ENCODE measurements around the gene CNNM4.
A peak's percentile ranks its signal among the peaks of the same experiment; 100 is the strongest.

Gene CNNM4

DNA sequence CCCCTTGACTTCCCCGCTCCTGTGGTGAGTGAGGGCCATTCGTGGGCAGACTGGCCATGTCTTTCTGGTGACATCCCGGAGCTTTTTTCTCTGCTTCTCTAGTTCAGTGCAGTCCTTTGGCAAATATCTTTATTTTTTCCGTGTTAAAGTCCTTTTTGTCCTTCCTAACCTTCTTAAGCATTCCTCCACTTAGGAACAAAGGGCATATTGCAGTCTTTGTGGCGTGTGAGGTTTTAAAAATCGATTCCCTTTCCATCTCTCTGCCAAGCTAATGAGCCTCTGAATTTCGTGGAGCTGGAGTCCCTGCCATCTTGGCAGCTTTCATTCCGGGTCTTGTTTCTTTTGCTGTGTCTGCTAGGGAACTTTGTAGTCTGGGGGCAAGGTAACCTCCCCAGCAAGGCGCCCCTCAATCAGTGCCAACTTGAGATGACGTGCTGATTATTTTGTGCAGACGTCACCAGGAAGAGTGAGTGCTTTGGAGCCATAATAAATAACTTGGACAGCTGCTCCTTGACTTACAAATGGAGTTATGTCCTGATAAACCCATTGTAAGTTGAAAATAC, 60.5 kb downstream of the CNNM4 start:
- no peaks in the 10 kb centered on the region; the same call in 1 of the 2 replicates for H3K36me3 ChIP-seq (ENCODE audit: insufficient read depth, low read length)
- H3K4me1 ChIP-seq (ENCODE audit: insufficient read depth, low read length): 0 out of 2 replicates have a peak, but pooled peaks cover 5% of the 10 kb centered on the region
- H3K9ac ChIP-seq (ENCODE audit: low read depth, low read length): no peak overlapping the region

DNA sequence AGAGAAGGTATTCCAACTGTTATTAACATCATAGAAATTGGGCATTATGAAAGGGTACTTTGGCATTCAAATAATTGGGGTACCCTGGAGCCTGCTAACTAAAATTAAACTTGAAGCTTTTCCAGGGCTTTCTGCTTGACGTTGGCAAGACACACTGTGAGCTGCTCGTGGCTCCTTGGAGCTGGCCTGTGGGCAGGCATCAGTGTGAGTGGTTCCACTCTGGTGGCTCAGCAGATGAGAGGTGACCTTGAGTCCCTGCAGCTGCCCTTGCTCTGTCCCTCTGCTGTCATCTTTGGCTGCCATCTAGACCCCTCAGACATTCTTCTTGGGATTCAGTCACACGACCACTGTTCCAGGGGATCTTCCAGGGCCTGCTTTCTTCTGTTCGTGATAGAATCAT, 62.1 kb downstream of the CNNM4 start:
- Histone ChIP-seq H3K36me3 (ENCODE audit: insufficient read depth, low read length) (peaks cover 4% of the 10 kb centered on the region), H3K4me1 (ENCODE audit: insufficient read depth, low read length) (0 out of 2 replicates have a peak, but pooled peaks cover 5% of the 10 kb centered on the region)

More for the DNA sequence above, 60.5 kb downstream of the CNNM4 start:
- H3K9me3 ChIP-seq (ENCODE audit: control insufficient read depth, insufficient read depth, low read length): no peaks in the 10 kb centered on the region

DNA sequence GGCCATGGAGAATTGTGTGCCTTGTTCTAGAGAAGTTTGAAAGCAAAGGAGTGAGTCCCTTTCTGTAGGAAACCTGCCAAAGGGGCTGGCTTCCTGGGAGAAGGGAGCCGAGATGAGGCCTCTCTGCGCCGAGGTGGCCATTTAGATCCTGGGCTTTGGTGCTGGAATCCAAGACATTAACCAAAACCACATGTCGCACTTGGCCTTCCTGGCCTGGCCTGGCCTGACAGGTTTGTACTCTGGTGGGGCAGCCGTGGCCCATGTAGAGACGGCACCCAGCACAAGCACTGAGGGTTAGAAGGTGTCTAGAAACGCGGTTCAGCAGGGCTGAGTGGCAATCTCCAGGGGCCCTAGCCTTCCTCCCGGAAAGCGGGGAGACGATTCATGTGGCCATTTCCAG, 62.5 kb downstream of the CNNM4 start:
- Histone ChIP-seq H3K4me1 (ENCODE audit: insufficient read depth, low read length) (0 out of 2 replicates have a peak, but pooled peaks cover 5% of the 10 kb centered on the region), H3K36me3 (ENCODE audit: insufficient read depth, low read length) (peaks cover 7% of the 10 kb centered on the region), H3K9me3 (ENCODE audit: control insufficient read depth, insufficient read depth, low read length) (no peaks in the 10 kb centered on the region), H3K9ac (ENCODE audit: low read depth, low read length) (no peak overlapping the region)

More for the DNA sequence above, 62.1 kb downstream of the CNNM4 start:
- Histone ChIP-seq H3K9ac (ENCODE audit: low read depth, low read length) (no peak overlapping the region), H3K9me3 (ENCODE audit: control insufficient read depth, insufficient read depth, low read length) (no peaks in the 10 kb centered on the region)

DNA sequence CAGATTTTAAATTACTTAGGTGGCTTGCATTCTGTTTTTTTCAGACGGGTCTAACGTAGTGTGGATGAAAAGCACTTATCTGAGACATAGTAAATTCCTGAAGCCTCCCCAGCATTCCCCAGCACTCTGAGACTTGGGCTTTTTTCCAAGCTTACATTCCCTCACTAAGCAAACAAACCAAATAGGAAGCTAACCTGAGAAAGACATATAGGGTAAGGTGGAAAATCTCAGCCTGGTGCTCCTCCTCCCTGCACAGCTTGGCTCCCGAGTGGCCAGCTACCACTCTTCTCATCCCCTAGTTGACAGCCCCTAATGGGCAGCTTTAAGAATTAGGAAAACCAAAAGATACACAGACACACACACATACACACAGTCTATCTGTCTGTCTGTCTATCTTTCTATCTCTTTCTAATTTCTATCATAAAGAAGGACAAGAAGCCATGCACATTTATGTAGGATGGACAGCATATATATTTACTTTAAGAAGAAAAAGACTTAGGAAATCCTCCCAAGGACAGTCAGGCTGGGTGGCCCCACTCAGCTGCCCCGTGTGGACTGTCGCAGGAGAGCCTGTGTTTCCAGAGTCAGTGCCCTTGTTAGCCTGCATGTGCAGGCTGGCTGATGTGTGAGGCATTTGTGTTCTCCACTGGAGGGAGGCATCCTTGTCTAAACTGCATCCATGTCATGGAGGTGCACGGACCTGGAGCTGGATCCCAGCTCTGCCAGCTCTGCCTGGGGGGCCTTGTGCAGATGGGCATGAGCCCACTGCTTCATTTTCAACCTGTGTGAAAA, 63.6 kb downstream of the CNNM4 start:
- Histone ChIP-seq H3K9ac (ENCODE audit: low read depth, low read length) (no peak overlapping the region), H3K9me3 (ENCODE audit: control insufficient read depth, insufficient read depth, low read length) (no peaks in the 10 kb centered on the region), H3K36me3 (ENCODE audit: insufficient read depth, low read length) (peaks cover 7% of the 10 kb centered on the region), H3K4me1 (ENCODE audit: insufficient read depth, low read length) (0 out of 2 replicates have a peak, but pooled peaks cover 4% of the 10 kb centered on the region)

DNA sequence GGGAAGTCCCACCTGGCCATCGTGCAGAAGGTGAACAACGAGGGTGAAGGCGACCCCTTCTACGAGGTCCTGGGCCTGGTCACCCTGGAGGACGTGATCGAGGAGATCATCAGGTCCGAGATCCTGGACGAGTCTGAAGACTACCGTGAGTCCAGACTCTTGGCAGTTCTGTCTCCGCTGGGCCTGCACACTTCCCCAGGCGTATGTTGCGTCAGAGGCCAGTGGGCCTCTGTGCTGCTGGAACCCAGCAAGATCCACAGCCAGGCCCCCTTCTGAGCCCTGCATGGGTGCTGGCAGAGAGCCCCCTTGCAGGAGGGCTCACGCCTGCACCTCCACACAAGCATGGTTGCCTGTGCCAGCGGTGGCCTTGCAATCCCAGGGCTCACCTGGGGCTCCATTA, 64.4 kb downstream of the CNNM4 start:
- Histone ChIP-seq H3K9ac (ENCODE audit: low read depth, low read length) (no peak overlapping the region), H3K4me1 (ENCODE audit: insufficient read depth, low read length) (no peaks in the 10 kb centered on the region), H3K9me3 (ENCODE audit: control insufficient read depth, insufficient read depth, low read length) (no peaks in the 10 kb centered on the region), H3K36me3 (ENCODE audit: insufficient read depth, low read length) (peaks cover 7% of the 10 kb centered on the region)

DNA sequence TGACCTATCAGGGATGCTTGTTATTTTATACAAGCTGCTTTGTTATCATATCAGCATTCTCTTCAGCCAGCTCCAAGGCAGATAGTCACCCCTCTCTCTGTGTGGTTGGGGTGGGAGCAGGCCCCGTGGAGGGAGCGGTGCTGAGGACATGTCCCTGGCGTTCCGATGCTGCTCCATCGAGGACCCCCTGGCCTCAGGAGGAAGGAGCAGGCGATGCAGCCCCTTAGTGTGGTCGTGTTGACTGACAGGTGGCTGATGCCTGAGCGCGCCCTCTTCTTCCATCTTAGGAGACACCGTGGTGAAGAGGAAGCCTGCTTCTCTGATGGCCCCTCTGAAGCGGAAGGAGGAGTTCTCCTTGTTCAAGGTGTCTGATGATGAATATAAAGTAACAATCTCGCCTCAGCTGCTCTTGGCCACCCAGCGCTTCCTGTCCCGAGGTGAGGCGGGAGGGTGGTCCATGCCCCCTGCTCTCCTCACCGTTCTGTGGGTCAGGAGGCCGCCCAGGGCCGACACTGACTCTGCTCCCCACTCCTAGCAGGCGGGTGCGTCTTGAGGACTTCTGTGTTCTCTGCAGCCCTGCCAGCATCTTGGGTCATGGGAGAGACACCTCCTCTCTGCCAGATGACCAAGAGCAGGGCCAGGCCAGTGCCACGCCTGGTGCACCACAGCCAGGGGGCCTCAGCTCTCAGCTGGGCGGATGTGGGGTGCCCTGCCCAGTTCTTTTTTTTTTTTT, 66.0 kb downstream of the CNNM4 start:
- Histone ChIP-seq H3K4me1 (ENCODE audit: insufficient read depth, low read length) (peaks cover under 1% of the 10 kb centered on the region; the same call in 1 of the 2 replicates), H3K36me3 (ENCODE audit: insufficient read depth, low read length) (peaks cover 7% of the 10 kb centered on the region), H3K9ac (ENCODE audit: low read depth, low read length) (no peak overlapping the region), H3K9me3 (ENCODE audit: control insufficient read depth, insufficient read depth, low read length) (no peaks in the 10 kb centered on the region)

DNA sequence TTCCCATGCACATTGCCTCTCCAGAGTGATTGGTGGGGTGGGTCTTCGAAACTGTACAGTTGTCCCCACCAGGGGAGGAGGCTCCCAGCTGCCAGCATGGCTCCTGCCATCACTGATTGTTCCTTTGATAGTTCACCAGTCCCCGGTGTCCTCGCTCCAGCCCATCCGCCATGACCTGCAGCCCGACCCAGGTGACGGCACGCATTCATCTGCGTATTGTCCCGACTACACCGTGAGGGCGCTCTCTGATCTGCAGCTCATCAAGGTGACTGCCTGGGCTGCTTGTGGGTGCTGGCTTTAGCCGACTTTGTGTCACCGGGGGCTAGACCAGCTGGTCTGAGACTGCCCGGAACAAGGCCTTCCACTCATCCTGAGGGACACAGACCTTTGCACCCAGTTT, 67.7 kb downstream of the CNNM4 start:
- Histone ChIP-seq H3K36me3 (ENCODE audit: insufficient read depth, low read length) (peaks cover 7% of the 10 kb centered on the region), H3K4me1 (ENCODE audit: insufficient read depth, low read length) (peaks cover 7% of the 10 kb centered on the region; the same call in 1 of the 2 replicates), H3K9me3 (ENCODE audit: control insufficient read depth, insufficient read depth, low read length) (no peaks in the 10 kb centered on the region), H3K9ac (ENCODE audit: low read depth, low read length) (no peak overlapping the region)

DNA sequence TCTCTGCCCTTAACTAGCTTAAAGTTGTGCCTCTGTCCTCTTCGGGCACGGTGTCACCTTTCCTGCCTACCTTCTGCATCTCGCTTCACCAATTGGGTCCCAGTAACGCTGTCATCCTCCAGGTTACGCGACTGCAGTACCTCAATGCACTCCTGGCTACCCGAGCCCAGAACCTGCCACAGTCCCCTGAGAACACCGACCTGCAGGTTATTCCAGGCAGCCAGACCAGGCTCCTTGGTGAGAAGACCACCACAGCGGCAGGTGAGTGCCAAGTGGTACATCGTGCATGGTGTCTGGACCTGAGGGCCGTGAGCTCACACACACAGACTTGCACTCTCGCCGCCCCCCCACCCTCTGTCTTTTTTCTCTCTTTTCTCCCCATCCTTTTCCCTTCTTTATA, 68.2 kb downstream of the CNNM4 start:
- no peak overlapping the region for H3K9ac ChIP-seq (ENCODE audit: low read depth, low read length)

DNA sequence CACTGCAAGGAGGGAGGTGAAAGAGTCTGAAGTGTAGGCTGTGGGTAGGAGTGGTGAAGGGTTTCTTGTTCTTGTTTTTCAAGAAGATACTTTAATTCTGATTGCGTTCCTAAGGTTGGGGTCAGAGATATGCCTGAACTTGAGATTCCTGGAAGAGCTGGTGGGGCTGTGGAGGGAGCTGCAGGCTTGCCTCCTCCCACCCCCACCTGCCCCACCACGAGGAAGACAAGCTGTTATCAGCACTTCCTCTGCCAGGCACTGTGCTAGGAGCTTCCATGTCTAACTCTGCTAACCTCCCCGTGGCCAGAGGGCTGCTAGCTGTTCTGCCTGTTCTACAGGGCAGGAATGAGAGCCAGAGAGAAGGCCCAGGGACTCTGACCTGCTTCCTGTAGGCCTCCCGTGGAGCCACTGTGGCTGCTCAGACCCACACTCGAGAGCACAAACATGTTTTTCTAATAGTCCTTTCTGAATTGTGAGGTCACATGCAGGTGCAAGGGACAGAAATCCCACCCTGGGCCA, 69.4 kb downstream of the CNNM4 start:
- Histone ChIP-seq H3K36me3 (ENCODE audit: insufficient read depth, low read length) (peaks cover 10% of the 10 kb centered on the region), H3K4me1 (ENCODE audit: insufficient read depth, low read length) (peaks cover 7% of the 10 kb centered on the region; the same call in 1 of the 2 replicates), H3K9me3 (ENCODE audit: control insufficient read depth, insufficient read depth, low read length) (no peaks in the 10 kb centered on the region), H3K9ac (ENCODE audit: low read depth, low read length) (no peak overlapping the region)

More for the DNA sequence above, 68.2 kb downstream of the CNNM4 start:
- Histone ChIP-seq H3K9me3 (ENCODE audit: control insufficient read depth, insufficient read depth, low read length) (no peaks in the 10 kb centered on the region), H3K36me3 (ENCODE audit: insufficient read depth, low read length) (peaks cover 7% of the 10 kb centered on the region), H3K4me1 (ENCODE audit: insufficient read depth, low read length) (peaks cover 7% of the 10 kb centered on the region; the same call in 1 of the 2 replicates)

DNA sequence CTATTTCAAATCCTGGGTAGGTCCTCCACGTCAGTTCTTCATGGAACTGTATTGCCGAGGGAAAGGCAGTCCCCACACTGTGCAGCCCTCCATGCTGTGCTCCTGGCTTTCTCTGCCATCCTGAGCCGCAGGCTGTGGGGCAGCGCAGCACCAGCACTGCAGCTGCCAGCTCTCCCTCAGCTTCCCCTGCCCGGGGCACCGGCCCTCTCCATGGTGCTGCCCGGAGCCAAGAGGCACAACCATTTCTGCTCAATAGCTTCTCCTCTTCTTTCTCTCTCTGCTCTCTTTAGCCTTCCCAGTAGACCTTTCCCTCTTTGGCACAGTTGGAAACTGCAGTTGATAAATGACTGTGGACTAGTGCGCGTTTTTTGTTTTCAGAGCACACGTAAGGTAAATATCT, 71.0 kb downstream of the CNNM4 start:
- H3K36me3 ChIP-seq (ENCODE audit: insufficient read depth, low read length): peaks cover 10% of the 10 kb centered on the region
- no peak overlapping the region for H3K9ac ChIP-seq (ENCODE audit: low read depth, low read length)

DNA sequence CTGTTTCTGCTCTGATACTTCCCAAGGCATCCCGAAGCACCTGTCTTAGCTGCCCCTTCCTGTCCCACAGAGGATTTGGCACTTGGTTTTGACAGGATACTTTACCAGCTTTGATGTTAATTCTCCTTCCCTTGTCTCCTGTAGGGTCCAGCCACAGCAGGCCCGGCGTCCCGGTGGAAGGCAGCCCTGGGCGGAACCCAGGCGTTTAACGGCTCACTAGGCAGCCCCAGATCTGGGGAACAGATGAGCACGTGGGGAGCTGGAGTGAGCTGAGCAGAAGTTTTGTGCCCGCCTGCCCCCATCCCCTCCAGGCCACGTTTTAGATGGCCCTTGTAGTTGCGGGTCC, 71.7 kb downstream of the CNNM4 start:
- H3K36me3 ChIP-seq (ENCODE audit: insufficient read depth, low read length): peaks cover 10% of the 10 kb centered on the region

More for the DNA sequence above, 71.0 kb downstream of the CNNM4 start:
- Histone ChIP-seq H3K4me1 (ENCODE audit: insufficient read depth, low read length) (peaks cover 7% of the 10 kb centered on the region; the same call in 1 of the 2 replicates), H3K9me3 (ENCODE audit: control insufficient read depth, insufficient read depth, low read length) (no peaks in the 10 kb centered on the region)

DNA sequence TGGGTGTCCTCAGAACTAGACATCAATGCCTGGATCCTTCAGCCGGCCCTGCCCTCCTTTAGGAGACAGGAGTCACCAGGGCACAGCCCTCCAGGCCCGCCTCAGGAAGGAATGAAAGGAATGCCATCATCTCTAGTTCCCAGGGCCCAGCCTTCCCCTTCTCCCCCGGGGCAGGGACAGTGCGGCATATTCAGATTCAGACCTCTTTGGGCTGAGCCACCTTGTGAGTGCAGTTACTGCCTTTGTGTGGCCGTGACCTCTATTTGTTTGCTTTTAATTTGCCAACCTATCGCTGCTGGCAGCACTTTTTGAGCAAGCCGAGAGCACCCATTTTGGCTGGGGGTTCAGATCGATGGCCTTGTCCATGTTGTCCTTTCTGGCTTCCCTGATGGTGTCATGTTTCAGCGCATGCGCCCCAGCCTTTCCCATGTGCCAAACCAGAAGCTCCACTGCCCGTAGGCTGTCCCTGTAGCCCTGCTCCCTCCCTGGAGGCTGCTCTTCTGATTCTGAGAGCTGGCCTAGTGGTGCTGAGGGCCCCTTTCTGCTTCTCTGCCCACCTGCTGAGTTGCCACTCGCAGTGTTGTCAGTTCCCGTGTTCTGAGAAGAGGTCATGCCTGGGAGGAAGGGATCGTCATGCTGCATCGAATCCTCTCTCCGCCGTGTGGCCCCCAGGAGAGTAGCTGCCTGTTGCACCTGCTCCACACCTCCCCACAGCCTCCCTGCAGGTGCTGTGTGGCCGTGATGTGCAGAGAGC, 72.2 kb downstream of the CNNM4 start:
- Histone ChIP-seq H3K36me3 (ENCODE audit: insufficient read depth, low read length) (peaks cover 4% of the 10 kb centered on the region), H3K9me3 (ENCODE audit: control insufficient read depth, insufficient read depth, low read length) (no peaks in the 10 kb centered on the region), H3K9ac (ENCODE audit: low read depth, low read length) (peak overlapping the region; percentile 38; the same call in 1 of the 2 replicates), H3K4me1 (ENCODE audit: insufficient read depth, low read length) (peaks cover 7% of the 10 kb centered on the region; the same call in 1 of the 2 replicates)

More for the DNA sequence above, 71.7 kb downstream of the CNNM4 start:
- H3K9ac ChIP-seq (ENCODE audit: low read depth, low read length): peak overlapping the region; percentile 38; the same call in 1 of the 2 replicates
- no peaks in the 10 kb centered on the region for H3K9me3 ChIP-seq (ENCODE audit: control insufficient read depth, insufficient read depth, low read length)
- H3K4me1 ChIP-seq (ENCODE audit: insufficient read depth, low read length): peaks cover 7% of the 10 kb centered on the region; the same call in 1 of the 2 replicates

DNA sequence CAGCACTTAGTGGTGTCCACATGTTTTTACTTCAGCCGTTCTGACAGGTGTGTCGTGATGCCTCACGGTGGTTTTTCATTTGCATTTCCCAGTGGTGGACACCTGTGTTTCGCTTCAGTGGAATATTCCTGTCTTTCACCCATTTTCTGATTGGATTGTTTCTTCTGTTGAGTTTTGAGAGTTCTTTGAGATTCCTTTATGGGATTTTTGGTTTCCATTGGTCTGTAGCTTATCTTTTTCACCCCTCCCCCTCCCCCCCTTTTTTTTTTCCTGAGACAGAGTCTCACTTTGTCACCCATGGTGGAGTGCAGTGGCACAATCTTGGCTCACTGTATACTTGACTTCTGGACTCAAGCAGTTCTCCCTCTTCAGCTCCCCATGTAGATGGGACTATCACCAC, 75.1 kb downstream of the CNNM4 start:
- peaks cover 7% of the 10 kb centered on the region; the same call in 1 of the 2 replicates for H3K4me1 ChIP-seq (ENCODE audit: insufficient read depth, low read length)
- H3K36me3 ChIP-seq (ENCODE audit: insufficient read depth, low read length): 0 out of 2 replicates have a peak, but pooled peaks cover 3% of the 10 kb centered on the region
- no peaks in the 10 kb centered on the region for H3K9me3 ChIP-seq (ENCODE audit: control insufficient read depth, insufficient read depth, low read length)
- H3K9ac ChIP-seq (ENCODE audit: low read depth, low read length): no peak overlapping the region
